H9 (cell line): ENCODE measurements around the gene ABLIM3. TPM values are rescaled to one million over a fixed set of nuclear protein-coding genes. Genes with fewer than 3 reads are reported as not detected.

Experiments used
- DNase-seq: peaks from one replicate; pipeline ENCODE4 v3.0.0-alpha.2; 2017
- H2AFZ ChIP-seq: one replicate; pipeline ENCODE4 v1.6.1; 2013; ENCODE audit warnings: mild to moderate bottlenecking, low read length, control low read depth, moderate library complexity
- H2AK5ac ChIP-seq: 2 replicates; pipeline ENCODE4 v1.6.1; 2013; ENCODE audit warnings: low read length, control low read depth, mixed read lengths; ENCODE audit not compliant: insufficient read length
- H2BK120ac ChIP-seq: one replicate; pipeline ENCODE4 v1.6.1; 2013; ENCODE audit warnings: low read depth, mild to moderate bottlenecking, low read length, control low read depth, inconsistent platforms; ENCODE audit not compliant: poor library complexity, severe bottlenecking
- H2BK12ac ChIP-seq: 2 replicates; pipeline ENCODE4 v1.6.1; 2013; ENCODE audit warnings: low read length, control low read depth, mixed read lengths, low read depth; ENCODE audit not compliant: insufficient read length
- H2BK15ac ChIP-seq: 2 replicates; pipeline ENCODE4 v1.6.1; 2013; ENCODE audit warnings: low read depth, low read length, control low read depth
- H2BK20ac ChIP-seq: one replicate; pipeline ENCODE4 v1.6.1; 2013; ENCODE audit warnings: low read depth, mild to moderate bottlenecking, low read length, control low read depth, inconsistent platforms; ENCODE audit not compliant: poor library complexity, severe bottlenecking
- H2BK5ac ChIP-seq: 2 replicates; pipeline ENCODE4 v1.6.1; 2013; ENCODE audit warnings: low read length, control low read depth, mixed read lengths; ENCODE audit not compliant: insufficient read length
- H3K14ac ChIP-seq: 2 replicates; pipeline ENCODE4 v1.6.1; 2013; ENCODE audit warnings: low read length, control low read depth; ENCODE audit not compliant: insufficient read depth
- H3K18ac ChIP-seq: 2 replicates; pipeline ENCODE4 v1.6.1; 2013; ENCODE audit warnings: low read depth, mild to moderate bottlenecking, mixed read lengths, low read length, control low read depth; ENCODE audit not compliant: insufficient read length
- H3K23ac ChIP-seq: 2 replicates; pipeline ENCODE4 v1.6.1; 2013; ENCODE audit warnings: low read length, control low read depth, mixed read lengths, low read depth; ENCODE audit not compliant: insufficient read length
- H3K23me2 ChIP-seq: 2 replicates; pipeline ENCODE4 v1.6.1; 2013; ENCODE audit warnings: low read depth, mild to moderate bottlenecking, mixed read lengths, low read length, control low read depth; ENCODE audit not compliant: insufficient read length, poor library complexity, severe bottlenecking
- H3K27ac ChIP-seq: 2 replicates; pipeline ENCODE4 v1.5.1; 2013; ENCODE audit warnings: low read length, control low read depth, mixed read lengths, low read depth; ENCODE audit not compliant: insufficient read length
- H3K27me3 ChIP-seq: 2 replicates; pipeline ENCODE4 v1.6.1; 2013; ENCODE audit warnings: low read length, control low read depth, inconsistent platforms; ENCODE audit not compliant: insufficient read depth
- H3K4ac ChIP-seq: 2 replicates; pipeline ENCODE4 v1.6.1; 2013; ENCODE audit warnings: low read depth, mild to moderate bottlenecking, control low read depth, inconsistent platforms, low read length, moderate library complexity
- H3K4me1 ChIP-seq: 2 replicates; pipeline ENCODE4 v1.6.1; 2013; ENCODE audit warnings: low read length, control low read depth, inconsistent platforms; ENCODE audit not compliant: insufficient read depth
- H3K4me2 ChIP-seq: 2 replicates; pipeline ENCODE4 v1.6.1; 2013; ENCODE audit warnings: low read length, control low read depth, mixed read lengths; ENCODE audit not compliant: insufficient read length, insufficient read depth
- H3K56ac ChIP-seq: 2 replicates; pipeline ENCODE4 v1.6.1; 2013; ENCODE audit warnings: low read depth, mild to moderate bottlenecking, mixed read lengths, low read length, control low read depth; ENCODE audit not compliant: insufficient read length
- H3K79me1 ChIP-seq: 2 replicates; pipeline ENCODE4 v1.6.1; 2013; ENCODE audit warnings: low read depth, mild to moderate bottlenecking, moderate library complexity, low read length, control low read depth, inconsistent platforms; ENCODE audit not compliant: insufficient read depth, poor library complexity, severe bottlenecking
- H3K79me2 ChIP-seq: 2 replicates; pipeline ENCODE4 v1.6.1; 2013; ENCODE audit warnings: low read length, control low read depth, inconsistent platforms; ENCODE audit not compliant: insufficient read depth
- H3K9ac ChIP-seq: 2 replicates; pipeline ENCODE4 v1.6.1; 2013; ENCODE audit warnings: low read length, control low read depth, mixed read lengths; ENCODE audit not compliant: insufficient read length; ENCODE audit errors: extremely low read depth
- H3K9me3 ChIP-seq: one replicate; pipeline ENCODE4 v1.6.1; 2013; ENCODE audit warnings: low read depth, low read length, inconsistent platforms; ENCODE audit not compliant: control insufficient read depth
- H3T11ph ChIP-seq: one replicate; pipeline ENCODE4 v1.6.1; 2013; ENCODE audit warnings: mild to moderate bottlenecking, low read length, control low read depth, inconsistent platforms
- H4K20me1 ChIP-seq: one replicate; pipeline ENCODE4 v1.6.1; 2013; ENCODE audit not compliant: control insufficient read depth, insufficient read length, insufficient read depth
- H4K5ac ChIP-seq: 2 replicates; pipeline ENCODE4 v1.6.1; 2013; ENCODE audit warnings: low read depth, mild to moderate bottlenecking, mixed read lengths, low read length, control low read depth; ENCODE audit not compliant: insufficient read length
- H4K8ac ChIP-seq: replicated peaks from 2 replicates; pipeline ENCODE4 v1.6.1; 2013; ENCODE audit warnings: low read length, control low read depth, mixed read lengths, low read depth; ENCODE audit not compliant: insufficient read length
- H4K91ac ChIP-seq: 2 replicates; pipeline ENCODE4 v1.6.1; 2013; ENCODE audit warnings: low read depth, mild to moderate bottlenecking, moderate library complexity, mixed read lengths, low read length, control low read depth; ENCODE audit not compliant: insufficient read length
- H3K27ac Mint-ChIP-seq, 3 experiments: 2 replicates in 2 of 3; 3 replicates in 1 of 3; pipeline ENCODE4 v1.8.0; 2020 to 2021; ENCODE audit warnings: mixed read lengths in 3 of 3, mild to moderate bottlenecking in 1 of 3, moderate library complexity in 1 of 3
- H3K27me3 Mint-ChIP-seq: 2 replicates; pipeline ENCODE4 v1.8.0; 2021; ENCODE audit warnings: low read depth, mild to moderate bottlenecking, moderate library complexity, mixed read lengths
- H3K36me3 Mint-ChIP-seq, 3 experiments: 2 replicates in 2 of 3; 3 replicates in 1 of 3; pipeline ENCODE4 v1.8.0; 2020 to 2021; ENCODE audit warnings: low read depth in 3 of 3, mixed read lengths in 3 of 3; ENCODE audit not compliant: insufficient read depth in 1 of 3
- H3K4me1 Mint-ChIP-seq, 2 experiments: 2 replicates each; pipeline ENCODE4 v1.8.0; 2020; ENCODE audit warnings: mixed read lengths in 2 of 2
- H3K4me3 Mint-ChIP-seq, 2 experiments: 2 replicates in 1 of 2; 3 replicates in 1 of 2; pipeline ENCODE4 v1.8.0; 2020 to 2021; ENCODE audit warnings: mild to moderate bottlenecking in 2 of 2, mixed read lengths in 2 of 2, moderate library complexity in 1 of 2
- H3K9me3 Mint-ChIP-seq, 2 experiments: 2 replicates in 1 of 2; 3 replicates in 1 of 2; pipeline ENCODE4 v1.8.0; 2020; ENCODE audit warnings: mild to moderate bottlenecking in 2 of 2, mixed read lengths in 2 of 2, moderate library complexity in 1 of 2
- WGBS: extraction: QIAGEN DNeasy Blood & Tissue Kit; methylation state at CpG from one replicate; pipeline ENCODE4 v1.1.7; 2013; ENCODE audit warnings: missing lambda C conversion rate, low lambda C conversion rate, mixed read lengths; ENCODE audit not compliant: insufficient read length; ENCODE audit errors: extremely low coverage; 5-methylcytosine and 5-hydroxymethylcytosine counted together
- total RNA-seq: library from RNA; stranded (reverse); gene quantifications from 2 replicates; pipeline ENCODE4 v1.2.1, GENCODE V29; 2021
- TF ChIP-seq, protein P1 (sequence below): fragments of 200-600 bp; sonication (generic); conservative IDR thresholded peaks from 3 replicates; pipeline ENCODE4 v1.8.0; 2021; ENCODE audit warnings: antibody characterized with exemption, mild to moderate bottlenecking

Gene ABLIM3
- total RNA-seq, 1 experiment from 2014 or later = 0.20 TPM

GRCh38 chr5:149284501-149284900, 143.2 kb downstream of the ABLIM3 start:
- Mint-ChIP-seq H3K9me3 (no peaks in the 10 kb centered on the region), H3K4me3 (no peak overlapping the region), H3K27ac (no peak overlapping the region), H3K27me3 (peaks cover 3% of the 10 kb centered on the region), H3K36me3 (no peaks in the 10 kb centered on the region), H3K4me1 (peaks cover 12 to 21% of the 10 kb centered on the region in 2 experiments)
- H3K14ac ChIP-seq = no peak overlapping the region
- no peaks in the 10 kb centered on the region for H3K4me1 ChIP-seq
- no peak overlapping the region for H3K4me2 ChIP-seq
- no peak overlapping the region for H2BK12ac ChIP-seq
- no peak overlapping the region for H2BK20ac ChIP-seq
- no peaks in the 10 kb centered on the region for H3K79me2 ChIP-seq
- H3K23me2 ChIP-seq = no peaks in the 10 kb centered on the region
- H3K56ac ChIP-seq = no peak overlapping the region
- TF ChIP-seq, protein P1, sequence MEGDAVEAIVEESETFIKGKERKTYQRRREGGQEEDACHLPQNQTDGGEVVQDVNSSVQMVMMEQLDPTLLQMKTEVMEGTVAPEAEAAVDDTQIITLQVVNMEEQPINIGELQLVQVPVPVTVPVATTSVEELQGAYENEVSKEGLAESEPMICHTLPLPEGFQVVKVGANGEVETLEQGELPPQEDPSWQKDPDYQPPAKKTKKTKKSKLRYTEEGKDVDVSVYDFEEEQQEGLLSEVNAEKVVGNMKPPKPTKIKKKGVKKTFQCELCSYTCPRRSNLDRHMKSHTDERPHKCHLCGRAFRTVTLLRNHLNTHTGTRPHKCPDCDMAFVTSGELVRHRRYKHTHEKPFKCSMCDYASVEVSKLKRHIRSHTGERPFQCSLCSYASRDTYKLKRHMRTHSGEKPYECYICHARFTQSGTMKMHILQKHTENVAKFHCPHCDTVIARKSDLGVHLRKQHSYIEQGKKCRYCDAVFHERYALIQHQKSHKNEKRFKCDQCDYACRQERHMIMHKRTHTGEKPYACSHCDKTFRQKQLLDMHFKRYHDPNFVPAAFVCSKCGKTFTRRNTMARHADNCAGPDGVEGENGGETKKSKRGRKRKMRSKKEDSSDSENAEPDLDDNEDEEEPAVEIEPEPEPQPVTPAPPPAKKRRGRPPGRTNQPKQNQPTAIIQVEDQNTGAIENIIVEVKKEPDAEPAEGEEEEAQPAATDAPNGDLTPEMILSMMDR = no peak
- no peak overlapping the region for H2BK5ac ChIP-seq
- H4K20me1 ChIP-seq = no peaks in the 10 kb centered on the region
- H3K27ac ChIP-seq = no peak overlapping the region
- H3K23ac ChIP-seq = no peak overlapping the region
- H3K79me1 ChIP-seq = no peaks in the 10 kb centered on the region
- no peak overlapping the region for H2BK120ac ChIP-seq
- no peaks in the 10 kb centered on the region for H3K27me3 ChIP-seq
- H3K9me3 ChIP-seq = no peaks in the 10 kb centered on the region
- H4K5ac ChIP-seq = no peak overlapping the region
- no CpG with 5 or more reads among the region's 5 CpGs for WGBS
- no peak overlapping the region for H3T11ph ChIP-seq
- no peak overlapping the region for H2BK15ac ChIP-seq
- H2AK5ac ChIP-seq = no peak overlapping the region
- H4K91ac ChIP-seq = no peak overlapping the region
- H4K8ac ChIP-seq = no peak overlapping the region
- no peak overlapping the region for H3K4ac ChIP-seq
- H3K9ac ChIP-seq = no peak overlapping the region
- no peak overlapping the region for H2AFZ ChIP-seq
- no peak overlapping the region for H3K18ac ChIP-seq
- DNase-seq = no peak
